OCI-LY7 (cell line): ENCODE measurements around the gene ST8SIA5. TPM values are rescaled to one million over a fixed set of nuclear protein-coding genes. Genes with fewer than 3 reads are reported as not detected.

Experiments
- BruUV-seq: library from RNA; stranded (reverse); fragments of 400-500 nt; replicated peaks from 2 replicates; lab custom pipeline; 2021; lab: Mats Ljungman, UMichigan
- CTCF ChIA-PET: fragments of 300-600 bp; sonication (Branson Sonifier 250); formaldehyde crosslinking; loops from one replicate; lab custom pipeline; 2022; ENCODE audit warnings: antibody characterized with exemption; ENCODE audit not compliant: unreplicated experiment; lab: Charles Lee
- POLR2A ChIA-PET: fragments of 300-600 bp; sonication (Branson Sonifier 250); formaldehyde crosslinking; loops from one replicate; lab custom pipeline; 2022; ENCODE audit warnings: antibody characterized with exemption; lab: Charles Lee
- DNase-seq: peaks from one replicate; pipeline ENCODE4 v3.0.0-alpha.2; 2015; ENCODE audit warnings: low spot score
- H2AFZ ChIP-seq: fragments of 200-600 bp; sonication (generic), shearing (Covaris generic); 2 replicates; pipeline ENCODE4 v1.6.1; 2014; ENCODE audit warnings: mild to moderate bottlenecking, antibody characterized with exemption, low read length, moderate library complexity
- H3K27ac ChIP-seq: fragments of 200-600 bp; sonication (generic); 2 replicates; pipeline ENCODE4 v1.5.1; 2014; ENCODE audit warnings: mixed run types, low read depth, mild to moderate bottlenecking, moderate library complexity, low read length, inconsistent platforms; ENCODE audit not compliant: poor library complexity, severe bottlenecking
- H3K36me3 ChIP-seq: fragments of 200-600 bp; sonication (generic); 2 replicates; pipeline ENCODE4 v1.6.1; 2014; ENCODE audit warnings: mild to moderate bottlenecking, antibody characterized with exemption, low read length, moderate library complexity, mixed read lengths; ENCODE audit not compliant: insufficient read depth
- H3K4me1 ChIP-seq: fragments of 200-600 bp; sonication (generic); 2 replicates; pipeline ENCODE4 v1.5.1; 2014; ENCODE audit warnings: mild to moderate bottlenecking, low read length; ENCODE audit not compliant: insufficient read depth, poor library complexity, severe bottlenecking
- H3K4me2 ChIP-seq: fragments of 200-600 bp; sonication (generic); 2 replicates; pipeline ENCODE4 v1.6.1; 2014; ENCODE audit warnings: mild to moderate bottlenecking, low read length
- H3K4me3 ChIP-seq: fragments of 200-600 bp; sonication (generic); 2 replicates; pipeline ENCODE4 v1.5.1; 2014; ENCODE audit warnings: mild to moderate bottlenecking, low read depth, low read length; ENCODE audit not compliant: poor library complexity, severe bottlenecking
- H3K79me2 ChIP-seq: fragments of 200-600 bp; sonication (generic); 2 replicates; pipeline ENCODE4 v1.6.1; 2016; ENCODE audit warnings: low read depth, mild to moderate bottlenecking, low read length, moderate library complexity, mixed read lengths; ENCODE audit not compliant: insufficient read depth
- H3K9me2 ChIP-seq: fragments of 200-600 bp; sonication (generic); 2 replicates; pipeline ENCODE4 v1.6.1; 2016; ENCODE audit warnings: mild to moderate bottlenecking, low read length, mixed read lengths; ENCODE audit not compliant: insufficient read depth
- H3K9me3 ChIP-seq: fragments of 200-600 bp; sonication (generic); 2 replicates; pipeline ENCODE4 v1.6.1; 2014; ENCODE audit warnings: mild to moderate bottlenecking, mixed run types, low read length, mixed read lengths
- H4K20me1 ChIP-seq: fragments of 200-600 bp; sonication (generic); 2 replicates; pipeline ENCODE4 v1.6.1; 2014; ENCODE audit warnings: mild to moderate bottlenecking, antibody characterized with exemption, low read length, moderate library complexity, mixed read lengths; ENCODE audit not compliant: insufficient read depth
- CTCF ChIP-seq: fragments of 200-600 bp; sonication (generic); conservative IDR thresholded peaks from 2 replicates; pipeline ENCODE4 v1.5.1; 2014; ENCODE audit warnings: mild to moderate bottlenecking, antibody characterized with exemption, low read length, moderate library complexity, mixed read lengths
- EZH2phosphoT487 ChIP-seq: fragments of 200-600 bp; sonication (generic); IDR thresholded peaks from 2 replicates; pipeline ENCODE4 v1.6.1; 2018; ENCODE audit warnings: low read depth, borderline replicate concordance, mild to moderate bottlenecking, mixed run types, antibody characterized with exemption, low read length, moderate library complexity, mixed read lengths
- intact Hi-C: fragments of 100-400 bp; cut with micrococcal nuclease; formaldehyde crosslinking; loops from one replicate; pipeline ENCODE4 v1.10.0; 2022; ENCODE audit not compliant: unreplicated experiment
- total RNA-seq, 2 experiments: library from RNA; depleted of rRNA in 1 of 2; stranded (reverse); fragments of >200 nt in 1 of 2; shearing (Covaris generic) in 1 of 2; gene quantifications; 2 replicates each; pipeline ENCODE4 v1.2.3, GENCODE V29; 2014 to 2022

ST8SIA5 gene
- total RNA-seq, 2 experiments from 2014 or later = 0.28 TPM; not detected in 1

GRCh38 chr18:46663539-46663938 lies 93.3 kb downstream of the ST8SIA5 start:
- H2AFZ ChIP-seq = no peak overlapping the region
- H3K9me3 ChIP-seq = no peaks in the 10 kb centered on the region
- H3K4me2 ChIP-seq = no peak overlapping the region
- no peak for DNase-seq
- no peak overlapping the region for H3K4me3 ChIP-seq
- H3K27ac ChIP-seq = no peak overlapping the region
- H3K79me2 ChIP-seq = no peaks in the 10 kb centered on the region
- H4K20me1 ChIP-seq = no peaks in the 10 kb centered on the region
- TF ChIP-seq CTCF (no peak), EZH2phosphoT487 (no peak)
- CTCF ChIA-PET = no interaction called here
- POLR2A ChIA-PET = no interaction called here
- no peaks in the 10 kb centered on the region for H3K36me3 ChIP-seq
- no peaks in the 10 kb centered on the region for H3K4me1 ChIP-seq
- intact Hi-C loops = no loop called here
- no TSS peak for BruUV-seq
- no peaks in the 10 kb centered on the region for H3K9me2 ChIP-seq

GRCh38 chr18:46660957-46661749 lies 95.7 kb downstream of the ST8SIA5 start:
- DNase-seq = no peak
- BruUV-seq = no TSS peak
- TF ChIP-seq CTCF = no peak
- TF ChIP-seq EZH2phosphoT487 = no peak

GRCh38 chr18:46659484-46659883 lies 97.4 kb downstream of the ST8SIA5 start:
- BruUV-seq = no TSS peak
- no peak for TF ChIP-seq CTCF
- H3K36me3 ChIP-seq = no peaks in the 10 kb centered on the region
- ChIA-PET CTCF (no interaction called here), POLR2A (interaction anchor here (0.6 kb wide), 1 partner anchor 438 kb away, joined by 4 read pairs; no protein-coding TSS in a partner anchor)
- no peaks in the 10 kb centered on the region for H3K9me3 ChIP-seq
- H3K27ac ChIP-seq = no peak overlapping the region
- no peaks in the 10 kb centered on the region for H3K79me2 ChIP-seq
- no peaks in the 10 kb centered on the region for H3K9me2 ChIP-seq
- H3K4me2 ChIP-seq = no peak overlapping the region
- no peak overlapping the region for H3K4me3 ChIP-seq
- no peaks in the 10 kb centered on the region for H4K20me1 ChIP-seq
- intact Hi-C loops = loop anchor here (1.0 kb wide), 1 partner anchor 378 kb away; no protein-coding TSS in a partner anchor
- H2AFZ ChIP-seq = no peak overlapping the region
- no peak for DNase-seq
- H3K4me1 ChIP-seq = no peaks in the 10 kb centered on the region

More at GRCh38 chr18:46660957-46661749, 95.7 kb downstream of the ST8SIA5 start:
- H3K4me1 ChIP-seq = no peaks in the 10 kb centered on the region
- no peak overlapping the region for H3K4me3 ChIP-seq
- no peaks in the 10 kb centered on the region for H3K9me3 ChIP-seq
- intact Hi-C loops = no loop called here
- CTCF ChIA-PET = no interaction called here
- no peaks in the 10 kb centered on the region for H4K20me1 ChIP-seq
- no peaks in the 10 kb centered on the region for H3K79me2 ChIP-seq
- H3K36me3 ChIP-seq = no peaks in the 10 kb centered on the region
- no peaks in the 10 kb centered on the region for H3K9me2 ChIP-seq
- H3K27ac ChIP-seq = no peak overlapping the region
- H3K4me2 ChIP-seq = no peak overlapping the region
- H2AFZ ChIP-seq = 0 out of 2 replicates have a peak overlapping the region, but pooled peaks have one; percentile 9
- POLR2A ChIA-PET = no interaction called here
